VCaP (cell line): Measurements from ENCODE around the gene FBXO38.

Experiments used
- H3K27ac ChIP-seq: fragments of 450-650 bp; 2 replicates; pipeline ENCODE4 v1.5.1; 2017
- TF ChIP-seq, protein P1 (sequence below): fragments of 450-650 bp; conservative IDR thresholded peaks from 2 replicates; pipeline ENCODE4 v1.5.1; 2017; ENCODE audit warnings: mild to moderate bottlenecking, moderate library complexity

FBXO38 gene

DNA sequence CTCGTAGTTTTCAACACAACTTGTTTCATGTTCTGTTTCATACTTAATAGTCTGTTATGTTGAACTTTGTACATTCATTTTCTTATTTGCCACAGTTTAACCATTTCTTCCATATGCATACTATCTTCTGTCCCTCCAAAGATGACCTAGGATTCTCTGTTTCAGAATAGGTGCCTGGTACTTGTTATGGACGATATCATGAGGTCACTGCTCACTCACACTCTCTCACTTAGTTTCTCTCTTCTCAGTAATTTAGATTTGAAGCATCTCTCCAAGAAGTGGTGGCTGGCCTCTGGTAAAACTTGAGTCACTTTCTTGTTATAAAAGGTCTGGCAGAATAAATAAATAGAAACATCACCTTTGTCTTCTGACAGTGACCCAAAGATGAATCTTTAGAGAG is 28.4 kb downstream of the FBXO38 start:
- TF ChIP-seq, protein P1, sequence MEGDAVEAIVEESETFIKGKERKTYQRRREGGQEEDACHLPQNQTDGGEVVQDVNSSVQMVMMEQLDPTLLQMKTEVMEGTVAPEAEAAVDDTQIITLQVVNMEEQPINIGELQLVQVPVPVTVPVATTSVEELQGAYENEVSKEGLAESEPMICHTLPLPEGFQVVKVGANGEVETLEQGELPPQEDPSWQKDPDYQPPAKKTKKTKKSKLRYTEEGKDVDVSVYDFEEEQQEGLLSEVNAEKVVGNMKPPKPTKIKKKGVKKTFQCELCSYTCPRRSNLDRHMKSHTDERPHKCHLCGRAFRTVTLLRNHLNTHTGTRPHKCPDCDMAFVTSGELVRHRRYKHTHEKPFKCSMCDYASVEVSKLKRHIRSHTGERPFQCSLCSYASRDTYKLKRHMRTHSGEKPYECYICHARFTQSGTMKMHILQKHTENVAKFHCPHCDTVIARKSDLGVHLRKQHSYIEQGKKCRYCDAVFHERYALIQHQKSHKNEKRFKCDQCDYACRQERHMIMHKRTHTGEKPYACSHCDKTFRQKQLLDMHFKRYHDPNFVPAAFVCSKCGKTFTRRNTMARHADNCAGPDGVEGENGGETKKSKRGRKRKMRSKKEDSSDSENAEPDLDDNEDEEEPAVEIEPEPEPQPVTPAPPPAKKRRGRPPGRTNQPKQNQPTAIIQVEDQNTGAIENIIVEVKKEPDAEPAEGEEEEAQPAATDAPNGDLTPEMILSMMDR: no peak
- H3K27ac ChIP-seq: no peak overlapping the region

DNA sequence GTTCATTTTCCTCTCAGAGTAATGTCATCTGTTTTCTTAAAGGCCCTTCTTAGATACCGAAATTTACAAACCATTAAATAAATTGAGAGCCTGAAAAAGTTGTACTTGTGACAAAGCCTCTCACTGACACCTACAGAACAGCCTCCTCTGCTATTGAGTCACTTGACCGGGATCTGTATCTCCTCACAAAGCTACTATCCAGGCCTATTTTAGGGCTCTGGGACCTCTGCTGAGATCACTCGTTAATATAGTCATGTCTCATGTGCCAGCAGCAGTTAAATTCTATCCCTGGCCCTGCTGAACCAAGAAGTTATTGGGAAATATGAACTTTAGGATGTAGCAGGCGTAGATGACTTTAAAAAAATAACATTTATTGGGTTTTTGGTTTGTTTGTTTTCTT is 31.1 kb downstream of the FBXO38 start:
- H3K27ac ChIP-seq: no peak overlapping the region
- TF ChIP-seq, protein P1: no peak

DNA sequence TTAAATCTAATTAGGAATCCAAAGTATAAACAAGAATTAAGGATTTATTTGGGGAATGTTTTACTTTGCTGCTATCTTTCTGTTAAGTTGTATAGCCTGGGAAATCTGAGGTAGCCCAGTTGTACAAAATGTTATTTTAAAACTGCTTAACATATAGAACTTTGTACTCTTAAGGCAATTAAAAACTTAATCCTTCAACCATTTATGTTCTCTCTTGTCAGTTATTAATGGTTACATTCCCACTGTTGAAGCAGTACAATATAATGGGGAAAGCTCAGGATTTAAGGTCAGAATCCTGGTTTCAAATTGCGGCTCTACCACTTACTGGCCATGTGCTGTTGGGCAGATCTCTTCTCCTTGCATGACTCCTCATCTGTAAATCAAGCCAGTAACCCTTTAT is 32.7 kb downstream of the FBXO38 start:
- TF ChIP-seq, protein P1: no peak
- no peak overlapping the region for H3K27ac ChIP-seq

DNA sequence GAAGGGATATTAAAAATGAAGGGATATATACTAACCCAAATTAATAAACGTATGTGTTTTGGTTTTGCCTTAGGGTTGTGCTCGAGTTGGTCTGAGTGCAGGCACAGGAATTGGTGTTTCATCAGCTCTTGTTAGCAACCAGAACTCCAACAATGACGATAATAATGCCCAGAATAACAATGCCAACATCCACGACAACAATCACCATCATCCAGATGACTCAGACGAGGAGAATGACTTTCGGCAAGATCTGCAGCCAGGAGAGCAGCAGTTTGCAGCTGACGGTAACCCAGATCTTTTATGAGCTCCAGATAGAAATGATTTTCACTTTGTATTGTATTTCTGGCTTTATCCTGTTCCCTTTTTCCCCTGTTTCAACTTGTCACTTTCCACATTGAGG is 33.2 kb downstream of the FBXO38 start:
- TF ChIP-seq, protein P1: no peak
- no peak overlapping the region for H3K27ac ChIP-seq

DNA sequence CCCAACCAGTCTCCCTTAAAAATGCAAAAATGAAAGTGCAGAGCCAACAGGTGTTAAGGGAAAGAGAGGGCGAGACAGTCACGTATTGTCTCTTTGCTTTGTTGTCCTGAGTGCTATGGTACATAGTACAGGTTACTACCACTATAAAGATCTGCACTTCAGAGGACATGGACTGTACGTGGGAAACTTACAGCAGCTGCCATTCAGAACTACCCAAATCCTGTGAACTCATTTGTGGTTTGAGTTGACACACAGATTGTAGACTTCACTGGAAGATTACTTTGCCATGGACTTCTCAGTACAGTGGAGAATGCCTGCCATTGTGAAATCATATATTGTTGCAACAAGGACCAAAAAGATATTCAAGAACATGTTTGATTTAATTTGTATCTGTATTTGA is 34.8 kb downstream of the FBXO38 start:
- TF ChIP-seq, protein P1: no peak
- H3K27ac ChIP-seq: no peak overlapping the region

DNA sequence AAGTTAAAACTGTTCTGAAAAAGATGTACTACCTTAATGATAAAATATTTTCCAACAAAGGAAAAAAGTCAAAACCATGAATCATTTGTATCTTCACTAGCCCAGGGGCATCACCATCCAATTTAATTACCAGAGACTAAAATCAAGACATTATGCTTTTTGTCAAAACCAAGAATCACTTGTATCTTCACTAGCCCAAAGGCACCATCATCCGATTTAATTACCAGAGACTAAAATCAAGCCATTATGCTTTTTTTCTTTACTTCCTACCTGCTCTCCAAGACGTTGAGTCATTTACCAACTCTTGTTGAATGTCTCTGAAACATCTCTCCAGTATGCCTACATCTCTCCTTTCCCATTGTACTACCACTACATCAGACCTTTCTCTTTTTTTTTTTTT is 37.9 kb downstream of the FBXO38 start:
- TF ChIP-seq, protein P1: no peak
- no peak overlapping the region for H3K27ac ChIP-seq

DNA sequence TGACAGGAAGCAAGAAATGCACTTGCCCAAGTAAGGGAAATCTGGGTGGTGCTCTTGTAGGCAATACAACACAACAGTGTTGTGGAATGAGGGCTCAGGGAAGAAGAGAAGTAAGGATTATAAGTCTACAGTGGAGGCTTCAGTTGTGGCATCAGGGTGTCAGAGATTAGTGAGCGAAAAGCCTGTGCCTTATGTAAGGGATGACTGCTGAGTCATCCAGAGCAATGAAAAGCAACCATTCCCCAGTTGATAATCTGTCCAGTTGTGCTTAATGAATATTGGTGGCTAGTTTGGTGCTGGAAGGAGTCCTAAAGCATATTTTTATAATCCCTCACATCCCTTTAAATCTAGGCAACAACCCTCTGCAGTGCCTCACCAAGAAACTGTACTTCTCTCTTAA is 42.0 kb downstream of the FBXO38 start:
- H3K27ac ChIP-seq: no peak overlapping the region
- TF ChIP-seq, protein P1: no peak

DNA sequence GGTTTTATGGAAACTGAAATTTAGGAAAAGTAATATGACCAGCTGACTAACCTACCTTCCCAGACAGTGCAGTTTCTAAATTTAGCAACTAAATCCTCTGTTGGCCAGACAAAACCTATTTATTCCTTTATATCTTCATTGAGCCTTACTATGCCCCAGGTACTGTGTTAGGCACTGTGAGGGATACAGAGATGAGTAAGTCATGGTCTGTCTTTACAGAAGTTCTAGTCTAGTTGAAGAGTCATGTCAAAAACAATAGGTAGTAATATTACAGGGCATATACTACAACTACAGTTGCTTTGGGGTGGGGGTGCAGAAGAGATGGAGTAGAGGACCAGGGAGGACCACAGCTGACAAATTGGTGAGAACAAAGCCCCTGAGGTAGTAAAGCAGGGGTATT is 42.8 kb downstream of the FBXO38 start:
- no peak overlapping the region for H3K27ac ChIP-seq
- TF ChIP-seq, protein P1: no peak
